NOMO-1 treated with DMSO at 0.1 percent for 48 hours (cell line): Measurements from ENCODE around the gene FOXL2NB.

Source experiments
- DNase-seq: peaks from one replicate; lab custom pipeline; 2025; ENCODE audit not compliant: unreplicated experiment; lab: John Stamatoyannopoulos, UW

Gene FOXL2NB

GRCh38 chr3:138928727-138929372, 18.2 kb upstream of the FOXL2NB start:
- DNase-seq = no peak

- DNase-seq = no peak
Measured at GRCh38 chr3:138933068-138933668, 13.8 kb upstream of the FOXL2NB start.

- no peak for DNase-seq
Measured at GRCh38 chr3:138933981-138934691, 12.9 kb upstream of the FOXL2NB start.

GRCh38 chr3:138935505-138935862, 11.5 kb upstream of the FOXL2NB start:
- DNase-seq = no peak

- peak; percentile 25 for DNase-seq
Measured at GRCh38 chr3:138935863-138936740, 10.9 kb upstream of the FOXL2NB start.

- no peak for DNase-seq
Measured at GRCh38 chr3:138936741-138937689, 10.0 kb upstream of the FOXL2NB start.

- DNase-seq = no peak
Measured at GRCh38 chr3:138937690-138938055, 9.3 kb upstream of the FOXL2NB start.

- no peak for DNase-seq
Measured at GRCh38 chr3:138938056-138938876, 8.8 kb upstream of the FOXL2NB start.

GRCh38 chr3:138938877-138939560, 8.0 kb upstream of the FOXL2NB start:
- no peak for DNase-seq

- DNase-seq = no peak
Measured at GRCh38 chr3:138939561-138940241, 7.3 kb upstream of the FOXL2NB start.

GRCh38 chr3:138940446-138940845, 6.6 kb upstream of the FOXL2NB start:
- no peak for DNase-seq

GRCh38 chr3:138941259-138941885, 5.6 kb upstream of the FOXL2NB start:
- DNase-seq = peak; percentile 25

GRCh38 chr3:138942271-138942670, 4.7 kb upstream of the FOXL2NB start:
- DNase-seq = no peak

GRCh38 chr3:138942861-138943623, 4.0 kb upstream of the FOXL2NB start:
- no peak for DNase-seq

GRCh38 chr3:138943724-138944653, 3.0 kb upstream of the FOXL2NB start:
- no peak for DNase-seq

GRCh38 chr3:138944654-138944928, 2.4 kb upstream of the FOXL2NB start:
- no peak for DNase-seq
